Coronary artery (tissue), 2 donors: ENCODE data around the gene RASGRP2.
A peak's percentile ranks its signal among the peaks of the same experiment; 100 is the strongest.

Source experiments
- DNase-seq: peaks from one replicate; pipeline ENCODE4 v3.0.0-alpha.2; 2017; ENCODE audit warnings: low spot score
- H3K27ac ChIP-seq, 2 donors: fragments of 200-600 bp; sonication (generic); one replicate each; pipeline ENCODE4 v1.5.1; 2016 to 2019
- H3K4me3 ChIP-seq: fragments of 200-600 bp; sonication (generic); 2 replicates; pipeline ENCODE4 v1.5.1; 2016; ENCODE audit warnings: mild to moderate bottlenecking, moderate library complexity
- CTCF ChIP-seq: fragments of 200-600 bp; sonication (generic); IDR thresholded peaks from one replicate; pipeline ENCODE4 v1.5.1; 2019; ENCODE audit warnings: antibody characterized with exemption

RASGRP2 gene

DNA sequence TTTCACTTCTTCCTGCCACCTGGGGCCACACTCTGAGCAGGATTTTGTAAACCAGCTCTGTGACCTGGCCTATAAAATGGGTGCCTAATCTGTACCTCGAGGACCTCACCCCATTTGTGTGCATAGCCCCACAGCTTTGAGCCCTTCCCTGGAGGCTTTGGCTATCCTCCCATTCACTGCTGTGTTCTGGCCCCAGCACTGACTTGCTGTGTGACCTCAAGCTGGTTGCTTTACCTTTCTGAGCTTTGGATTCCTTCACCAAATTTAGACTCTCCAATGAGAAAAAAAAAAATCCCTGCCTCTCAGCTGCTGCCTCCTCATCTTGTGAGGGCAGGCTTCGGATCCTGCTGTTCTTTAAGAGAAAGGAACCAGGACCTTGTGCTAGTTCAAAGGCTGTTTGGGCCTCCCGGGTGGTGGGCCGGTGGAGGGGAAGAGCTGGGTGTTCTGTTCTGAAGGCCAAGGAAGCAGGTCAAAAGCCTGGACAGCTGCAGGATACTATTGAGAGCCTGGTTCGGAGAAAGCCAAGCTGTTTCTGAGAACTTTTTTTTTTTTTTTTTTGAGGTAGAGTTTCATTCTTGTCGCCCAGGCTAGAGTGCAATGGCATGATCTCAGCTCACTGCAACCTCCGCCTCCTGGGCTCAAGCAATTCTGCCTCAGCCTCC is 16.9 kb upstream of the RASGRP2 start:
- Histone ChIP-seq H3K4me3 (no peak overlapping the region), H3K27ac (peak overlapping the region; percentile 50 to 95)
- DNase-seq: no peak
- TF ChIP-seq CTCF: no peak

- peak within 1 kb of the TSS; percentile 72 for H3K4me3 ChIP-seq
- DNase-seq: peak; percentile 96
- no peak for TF ChIP-seq CTCF
- peak within 1 kb of the TSS; percentile 78 to 95 for H3K27ac ChIP-seq
Observed at GRCh38 chr11:64759722-64760719, 16.1 kb upstream of the RASGRP2 start, which contains the start of gene PYGM. PYGM (minus strand) TSS chr11:64759974; CDS start chr11:64759898, 76 bp downstream.

DNA sequence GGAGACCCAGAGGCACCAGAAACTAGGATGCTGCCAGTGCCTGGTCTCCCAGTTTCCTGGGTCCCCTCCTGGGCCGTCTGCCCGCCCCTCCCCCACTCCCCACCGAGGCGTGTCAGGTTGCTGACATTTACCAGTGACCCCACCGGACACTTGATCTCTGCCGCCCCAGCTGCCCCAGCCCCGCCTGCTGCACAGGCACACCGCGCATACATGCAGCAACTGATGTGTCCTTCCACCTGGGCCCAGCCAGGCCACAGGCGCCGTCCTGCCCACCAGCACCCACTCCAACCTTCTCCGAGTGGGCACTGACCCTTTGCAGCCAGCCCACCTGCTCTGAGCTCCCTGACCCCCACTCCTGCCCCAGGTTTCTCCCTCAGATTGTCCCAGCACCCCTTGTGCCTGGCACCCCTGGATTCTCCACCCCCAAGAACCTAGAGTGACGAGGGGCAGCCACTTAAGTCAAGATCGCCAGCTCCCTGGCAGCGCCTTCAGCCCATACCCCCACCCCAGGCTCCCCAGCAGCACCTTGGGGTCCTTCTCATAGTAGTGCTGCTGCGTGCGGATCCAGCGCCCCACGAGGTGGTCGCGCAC is 15.3 kb upstream of the RASGRP2 start:
- no peak for TF ChIP-seq CTCF
- peak; percentile 74 for DNase-seq
- H3K27ac ChIP-seq: peak overlapping the region; percentile 78 to 95
- H3K4me3 ChIP-seq: peak overlapping the region; percentile 72

- peak overlapping the region in 1 of 2 donors; percentile 95 for H3K27ac ChIP-seq
- H3K4me3 ChIP-seq: peak overlapping the region; percentile 72
- DNase-seq: no peak
- no peak for TF ChIP-seq CTCF
Observed at GRCh38 chr11:64758330-64759079, 14.6 kb upstream of the RASGRP2 start.

DNA sequence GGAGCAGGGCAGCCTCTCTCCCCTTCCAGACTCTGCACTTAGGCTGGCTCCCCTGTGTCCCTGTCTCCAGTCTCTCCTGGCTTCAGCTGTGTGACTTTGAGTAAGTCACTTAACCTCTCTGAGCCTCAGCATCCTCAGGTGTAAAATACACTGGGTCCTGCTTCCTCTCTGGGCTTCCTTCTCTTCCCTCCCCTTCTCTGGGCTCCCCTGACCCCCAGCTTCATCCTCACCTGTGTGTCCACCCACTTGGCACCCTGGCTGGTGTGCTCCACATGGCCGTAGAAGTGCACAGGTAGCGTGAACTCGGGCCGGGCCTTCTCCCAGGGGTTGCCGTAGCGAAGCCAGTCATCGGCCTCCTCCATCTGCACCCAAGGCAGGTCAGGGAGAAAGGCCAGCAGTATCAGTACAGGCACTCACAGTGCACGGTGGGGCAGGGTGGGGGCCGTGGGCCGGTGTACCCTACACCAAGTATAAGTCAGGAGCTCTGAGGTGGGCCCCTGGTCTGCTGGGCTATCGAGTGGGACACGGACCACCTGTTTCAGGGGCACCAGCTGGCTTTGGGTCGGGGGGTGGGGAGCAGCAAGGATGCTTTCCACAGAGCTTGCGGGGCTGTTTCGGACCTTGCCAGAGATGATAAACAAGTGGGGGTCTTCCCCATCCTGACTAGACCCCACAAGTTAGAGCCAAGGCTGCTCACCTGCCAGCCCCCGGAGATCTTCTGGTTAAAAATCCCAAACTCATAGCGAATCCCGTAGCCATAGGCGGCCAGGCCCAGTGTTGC is 13.8 kb upstream of the RASGRP2 start:
- DNase-seq: peak; percentile 71

More for the DNA sequence above, 13.8 kb upstream of the RASGRP2 start:
- Histone ChIP-seq H3K27ac (no peak overlapping the region), H3K4me3 (no peak overlapping the region)
- TF ChIP-seq CTCF: no peak
